T follicular helper cell (primary cell): Measurements from ENCODE around the gene INO80.
A peak's percentile ranks its signal among the peaks of the same experiment; 100 is the strongest.

Source experiments
- DNase-seq: peaks from one replicate; pipeline ENCODE4 v3.0.0-alpha.2; 2020; ENCODE audit warnings: low read depth

The INO80 gene

GRCh38 chr15:41043276-41043951 is 72.7 kb downstream of the INO80 start:
- DNase-seq: no peak

GRCh38 chr15:41042851-41043250 is 73.2 kb downstream of the INO80 start:
- DNase-seq: no peak

GRCh38 chr15:41039121-41039520 is 77.0 kb downstream of the INO80 start:
- DNase-seq: no peak

- DNase-seq: no peak
Observed at GRCh38 chr15:41032079-41032328, 84.1 kb downstream of the INO80 start.

GRCh38 chr15:41031232-41032078 is 84.6 kb downstream of the INO80 start:
- DNase-seq: no peak

- no peak for DNase-seq
Observed at GRCh38 chr15:41028853-41029252, 87.2 kb downstream of the INO80 start.

GRCh38 chr15:41025393-41025792 is 90.7 kb downstream of the INO80 start:
- no peak for DNase-seq

- DNase-seq: no peak
Observed at GRCh38 chr15:41024885-41025284, 91.2 kb downstream of the INO80 start.

GRCh38 chr15:41024131-41024530 is 91.9 kb downstream of the INO80 start:
- DNase-seq: no peak

GRCh38 chr15:41022487-41023090 is 93.5 kb downstream of the INO80 start:
- peak; percentile 11 for DNase-seq

- no peak for DNase-seq
Observed at GRCh38 chr15:41020829-41021228, 95.3 kb downstream of the INO80 start.

- DNase-seq: no peak
Observed at GRCh38 chr15:41020311-41020710, 95.8 kb downstream of the INO80 start.

GRCh38 chr15:41019174-41019573 is 96.9 kb downstream of the INO80 start:
- no peak for DNase-seq

- DNase-seq: no peak
Observed at GRCh38 chr15:41018534-41018933, 97.5 kb downstream of the INO80 start.

GRCh38 chr15:41017066-41017735 is 98.9 kb downstream of the INO80 start:
- DNase-seq: no peak

- DNase-seq: no peak
Observed at GRCh38 chr15:41013691-41014414, 102.2 kb downstream of the INO80 start.

GRCh38 chr15:41011055-41011815 is 104.8 kb downstream of the INO80 start:
- DNase-seq: no peak

GRCh38 chr15:41010345-41010744 is 105.7 kb downstream of the INO80 start:
- DNase-seq: no peak

GRCh38 chr15:41006479-41006878 is 109.6 kb downstream of the INO80 start:
- DNase-seq: no peak

GRCh38 chr15:41004490-41004889 is 111.6 kb downstream of the INO80 start:
- DNase-seq: no peak

GRCh38 chr15:41001524-41002214 is 114.4 kb downstream of the INO80 start:
- no peak for DNase-seq
